Measurements from ENCODE around the gene COL5A2.

Gene COL5A2

GRCh38 chr2:189178726-189179569 is 613 bp downstream of the COL5A2 start:
- no peak for DNase-seq

- no peak for DNase-seq
Observed at GRCh38 chr2:189178054-189178453, 1.5 kb downstream of the COL5A2 start.

- no peak for DNase-seq
Observed at GRCh38 chr2:189177251-189177840, 2.2 kb downstream of the COL5A2 start.

- no peak for DNase-seq
Observed at GRCh38 chr2:189176516-189176915, 3.0 kb downstream of the COL5A2 start.

GRCh38 chr2:189175869-189176433 is 3.6 kb downstream of the COL5A2 start:
- DNase-seq, result no peak

- no peak for DNase-seq
Observed at GRCh38 chr2:189171956-189172609, 7.5 kb downstream of the COL5A2 start.

- no peak for DNase-seq
Observed at GRCh38 chr2:189168856-189169499, 10.6 kb downstream of the COL5A2 start.

GRCh38 chr2:189165656-189166380 is 13.7 kb downstream of the COL5A2 start:
- no peak for DNase-seq

- no peak for DNase-seq
Observed at GRCh38 chr2:189164746-189165145, 14.8 kb downstream of the COL5A2 start.

- no peak for DNase-seq
Observed at GRCh38 chr2:189163889-189164288, 15.7 kb downstream of the COL5A2 start.

GRCh38 chr2:189162566-189162965 is 17.0 kb downstream of the COL5A2 start:
- DNase-seq, result no peak

GRCh38 chr2:189161894-189162293 is 17.7 kb downstream of the COL5A2 start:
- no peak for DNase-seq

GRCh38 chr2:189159717-189160116 is 19.8 kb downstream of the COL5A2 start:
- DNase-seq, result no peak

GRCh38 chr2:189159273-189159672 is 20.3 kb downstream of the COL5A2 start:
- no peak for DNase-seq

GRCh38 chr2:189157939-189158338 is 21.6 kb downstream of the COL5A2 start:
- no peak for DNase-seq

- no peak for DNase-seq
Observed at GRCh38 chr2:189157456-189157855, 22.1 kb downstream of the COL5A2 start.

- DNase-seq, result no peak
Observed at GRCh38 chr2:189155795-189156194, 23.8 kb downstream of the COL5A2 start.

GRCh38 chr2:189153619-189154018 is 25.9 kb downstream of the COL5A2 start:
- no peak for DNase-seq

- DNase-seq, result no peak
Observed at GRCh38 chr2:189152483-189152882, 27.1 kb downstream of the COL5A2 start.

- no peak for DNase-seq
Observed at GRCh38 chr2:189151906-189152305, 27.7 kb downstream of the COL5A2 start.

GRCh38 chr2:189150033-189150432 is 29.5 kb downstream of the COL5A2 start:
- no peak for DNase-seq
